ENCODE measurements around the gene NDUFB10.
A peak's percentile ranks its signal among the peaks of the same experiment; 100 is the strongest.

Gene NDUFB10

GRCh38 chr16:1984347-1985225 is 25.2 kb downstream of the NDUFB10 start:
- Histone ChIP-seq H3K27me3 (ENCODE audit: control insufficient read depth in 1 of 2, insufficient read depth in 2 of 2, low read length in 2 of 2) (peaks cover 22 to 26% of the 10 kb centered on the region in 2 donors), H3K36me3 (ENCODE audit: control insufficient read depth in 1 of 2, insufficient read depth in 2 of 2, low read length in 2 of 2) (peaks cover 17 to 18% of the 10 kb centered on the region in 2 donors), H3K27ac (ENCODE audit: low read depth, low read length) (peak overlapping the region; percentile 69), H3K4me1 (ENCODE audit: control insufficient read depth in 1 of 2, insufficient read depth in 2 of 2, low read length in 2 of 2) (peaks cover 63 to 68% of the 10 kb centered on the region in 2 donors), H3K4me3 (ENCODE audit: low read depth in 1 of 2, low read length in 2 of 2) (peak overlapping the region; percentile 75 to 86), H3K9ac (ENCODE audit: low read depth in 1 of 2, low read length in 2 of 2) (peak overlapping the region; percentile 77 to 79), H3K9me3 (ENCODE audit: control insufficient read depth in 1 of 2, low read length in 2 of 2) (no peaks in the 10 kb centered on the region)

- Histone ChIP-seq H3K27ac (ENCODE audit: low read depth, low read length) (peak overlapping the region; percentile 69), H3K27me3 (ENCODE audit: control insufficient read depth in 1 of 2, insufficient read depth in 2 of 2, low read length in 2 of 2) (peaks cover 21 to 29% of the 10 kb centered on the region in 2 donors), H3K9ac (ENCODE audit: low read depth in 1 of 2, low read length in 2 of 2) (peak overlapping the region; percentile 77 to 79), H3K4me3 (ENCODE audit: low read depth in 1 of 2, low read length in 2 of 2) (peak overlapping the region; percentile 75 to 86), H3K9me3 (ENCODE audit: control insufficient read depth in 1 of 2, low read length in 2 of 2) (no peaks in the 10 kb centered on the region), H3K4me1 (ENCODE audit: control insufficient read depth in 1 of 2, insufficient read depth in 2 of 2, low read length in 2 of 2) (peaks cover 61 to 63% of the 10 kb centered on the region in 2 donors), H3K36me3 (ENCODE audit: control insufficient read depth in 1 of 2, insufficient read depth in 2 of 2, low read length in 2 of 2) (peaks cover 17 to 18% of the 10 kb centered on the region in 2 donors)
Observed at GRCh38 chr16:1985466-1986150, 26.3 kb downstream of the NDUFB10 start.

- Histone ChIP-seq H3K4me1 (ENCODE audit: control insufficient read depth in 1 of 2, insufficient read depth in 2 of 2, low read length in 2 of 2) (peaks cover 58% of the 10 kb centered on the region in 2 donors), H3K9me3 (ENCODE audit: control insufficient read depth in 1 of 2, low read length in 2 of 2) (no peaks in the 10 kb centered on the region), H3K27me3 (ENCODE audit: control insufficient read depth in 1 of 2, insufficient read depth in 2 of 2, low read length in 2 of 2) (peaks cover 22 to 26% of the 10 kb centered on the region in 2 donors), H3K27ac (ENCODE audit: low read depth, low read length) (no peak overlapping the region), H3K9ac (ENCODE audit: low read depth in 1 of 2, low read length in 2 of 2) (no peak overlapping the region), H3K36me3 (ENCODE audit: control insufficient read depth in 1 of 2, insufficient read depth in 2 of 2, low read length in 2 of 2) (peaks cover 17 to 18% of the 10 kb centered on the region in 2 donors), H3K4me3 (ENCODE audit: low read depth in 1 of 2, low read length in 2 of 2) (no peak overlapping the region)
Observed at GRCh38 chr16:1987198-1987597, 27.9 kb downstream of the NDUFB10 start.

GRCh38 chr16:1989209-1990100 is 30.1 kb downstream of the NDUFB10 start, which contains the start of gene SYNGR3:
Gene SYNGR3, plus strand, starts transcription at chr16:1989970. Its CDS starts 133 bp downstream, at chr16:1990103.
- Histone ChIP-seq H3K4me3 (ENCODE audit: low read depth in 1 of 2, low read length in 2 of 2) (peak within 1 kb of the TSS; percentile 48 to 57), H3K27me3 (ENCODE audit: control insufficient read depth in 1 of 2, insufficient read depth in 2 of 2, low read length in 2 of 2) (peaks cover 22 to 26% of the 10 kb centered on the region in 2 donors), H3K9ac (ENCODE audit: low read depth in 1 of 2, low read length in 2 of 2) (peak within 1 kb of the TSS; percentile 43 to 54), H3K4me1 (ENCODE audit: control insufficient read depth in 1 of 2, insufficient read depth in 2 of 2, low read length in 2 of 2) (peaks cover 43 to 45% of the 10 kb centered on the region in 2 donors), H3K9me3 (ENCODE audit: control insufficient read depth in 1 of 2, low read length in 2 of 2) (no peaks in the 10 kb centered on the region), H3K27ac (ENCODE audit: low read depth, low read length) (no peak within 1 kb of the TSS), H3K36me3 (ENCODE audit: control insufficient read depth in 1 of 2, insufficient read depth in 2 of 2, low read length in 2 of 2) (peaks cover 17 to 18% of the 10 kb centered on the region in 2 donors)

- Histone ChIP-seq H3K9ac (ENCODE audit: low read depth in 1 of 2, low read length in 2 of 2) (peak overlapping the region in 1 of 2 donors; percentile 43), H3K36me3 (ENCODE audit: control insufficient read depth in 1 of 2, insufficient read depth in 2 of 2, low read length in 2 of 2) (peaks cover 17 to 18% of the 10 kb centered on the region in 2 donors), H3K27me3 (ENCODE audit: control insufficient read depth in 1 of 2, insufficient read depth in 2 of 2, low read length in 2 of 2) (peaks cover 22 to 26% of the 10 kb centered on the region in 2 donors), H3K4me1 (ENCODE audit: control insufficient read depth in 1 of 2, insufficient read depth in 2 of 2, low read length in 2 of 2) (peaks cover 37 to 41% of the 10 kb centered on the region in 2 donors), H3K9me3 (ENCODE audit: control insufficient read depth in 1 of 2, low read length in 2 of 2) (no peaks in the 10 kb centered on the region), H3K4me3 (ENCODE audit: low read depth in 1 of 2, low read length in 2 of 2) (no peak overlapping the region), H3K27ac (ENCODE audit: low read depth, low read length) (no peak overlapping the region)
Observed at GRCh38 chr16:1990101-1990350, 30.7 kb downstream of the NDUFB10 start.

- Histone ChIP-seq H3K27me3 (ENCODE audit: control insufficient read depth in 1 of 2, insufficient read depth in 2 of 2, low read length in 2 of 2) (peaks cover 22 to 26% of the 10 kb centered on the region in 2 donors), H3K27ac (ENCODE audit: low read depth, low read length) (no peak overlapping the region), H3K9ac (ENCODE audit: low read depth in 1 of 2, low read length in 2 of 2) (peak overlapping the region; percentile 43 to 54), H3K4me1 (ENCODE audit: control insufficient read depth in 1 of 2, insufficient read depth in 2 of 2, low read length in 2 of 2) (peaks cover 32 to 35% of the 10 kb centered on the region in 2 donors), H3K4me3 (ENCODE audit: low read depth in 1 of 2, low read length in 2 of 2) (peak overlapping the region; percentile 48 to 57), H3K36me3 (ENCODE audit: control insufficient read depth in 1 of 2, insufficient read depth in 2 of 2, low read length in 2 of 2) (peaks cover 14 to 18% of the 10 kb centered on the region in 2 donors), H3K9me3 (ENCODE audit: control insufficient read depth in 1 of 2, low read length in 2 of 2) (no peaks in the 10 kb centered on the region)
Observed at GRCh38 chr16:1990351-1991134, 31.2 kb downstream of the NDUFB10 start.

- Histone ChIP-seq H3K27ac (ENCODE audit: low read depth, low read length) (no peak overlapping the region), H3K36me3 (ENCODE audit: control insufficient read depth in 1 of 2, insufficient read depth in 2 of 2, low read length in 2 of 2) (peaks cover 8 to 13% of the 10 kb centered on the region in 2 donors), H3K27me3 (ENCODE audit: control insufficient read depth in 1 of 2, insufficient read depth in 2 of 2, low read length in 2 of 2) (peaks cover 22 to 26% of the 10 kb centered on the region in 2 donors), H3K4me1 (ENCODE audit: control insufficient read depth in 1 of 2, insufficient read depth in 2 of 2, low read length in 2 of 2) (peaks cover 26 to 29% of the 10 kb centered on the region in 2 donors), H3K9ac (ENCODE audit: low read depth in 1 of 2, low read length in 2 of 2) (peak overlapping the region in 1 of 2 donors; percentile 54), H3K4me3 (ENCODE audit: low read depth in 1 of 2, low read length in 2 of 2) (peak overlapping the region; percentile 48 to 70), H3K9me3 (ENCODE audit: control insufficient read depth in 1 of 2, low read length in 2 of 2) (no peaks in the 10 kb centered on the region)
Observed at GRCh38 chr16:1991135-1991551, 31.8 kb downstream of the NDUFB10 start.

- Histone ChIP-seq H3K27ac (ENCODE audit: low read depth, low read length) (no peak overlapping the region), H3K4me1 (ENCODE audit: control insufficient read depth in 1 of 2, insufficient read depth in 2 of 2, low read length in 2 of 2) (peaks cover 22 to 26% of the 10 kb centered on the region in 2 donors), H3K4me3 (ENCODE audit: low read depth in 1 of 2, low read length in 2 of 2) (peak overlapping the region; percentile 34 to 70)
Observed at GRCh38 chr16:1991588-1991947, 32.2 kb downstream of the NDUFB10 start.

More at GRCh38 chr16:1991588-1991947, 32.2 kb downstream of the NDUFB10 start:
- H3K9me3 ChIP-seq (ENCODE audit: control insufficient read depth in 1 of 2, low read length in 2 of 2): no peaks in the 10 kb centered on the region
- peak overlapping the region; percentile 22 to 47 for H3K9ac ChIP-seq (ENCODE audit: low read depth in 1 of 2, low read length in 2 of 2)
- H3K36me3 ChIP-seq (ENCODE audit: control insufficient read depth in 1 of 2, insufficient read depth in 2 of 2, low read length in 2 of 2): peaks cover 4 to 9% of the 10 kb centered on the region in 2 donors
- H3K27me3 ChIP-seq (ENCODE audit: control insufficient read depth in 1 of 2, insufficient read depth in 2 of 2, low read length in 2 of 2): peaks cover 22 to 26% of the 10 kb centered on the region in 2 donors

Measured in duodenal mucosa (tissue), 2 donors.